T-helper 1 cell treated with Interleukin-12 subunit alpha and Interleukin-12 subunit beta and Interleukin-4 antibody, amounts not matched to agents 30 ng/mL and 1 ng/mL, for 36 hours (primary cell): ENCODE data around the gene CRAT. TPM values are rescaled to one million over a fixed set of nuclear protein-coding genes. Genes with fewer than 3 reads are reported as not detected.

Source experiments
- intact Hi-C: fragments of 100-400 bp; cut with micrococcal nuclease; formaldehyde crosslinking; loops from one replicate; pipeline ENCODE4 v1.15.1; 2024
- total RNA-seq: library from RNA; stranded (reverse); gene quantifications from 2 replicates; pipeline ENCODE4 v1.2.3, GENCODE V29; 2022

CRAT gene
- total RNA-seq: 15.0 and 15.2 TPM in 2 replicates

GRCh38 chr9:129110740-129111527, at the start of gene CRAT, which contains the start of gene PTPA:
Gene CRAT (minus strand): TSS chr9:129110793. CDS start chr9:129110509, 284 bp downstream.
Gene PTPA (plus strand): TSS chr9:129111415. CDS start chr9:129111601, 186 bp downstream.
- intact Hi-C loops: loop anchor here (1.0 to 10.0 kb wide), 16 partner anchors 20 to 908 kb away; partner anchors contain the start of genes ASB6, DNM1, DOLK and DOLPP1

GRCh38 chr9:129156163-129156562, 45.6 kb upstream of the CRAT start:
- intact Hi-C loops: no loop called here

- intact Hi-C loops: no loop called here
Measured at GRCh38 chr9:129154866-129155477, 44.4 kb upstream of the CRAT start.

GRCh38 chr9:129151469-129151868, 40.9 kb upstream of the CRAT start:
- intact Hi-C loops: no loop called here

- intact Hi-C loops: no loop called here
Measured at GRCh38 chr9:129150672-129151211, 40.1 kb upstream of the CRAT start.

- intact Hi-C loops: no loop called here
Measured at GRCh38 chr9:129150122-129150521, 39.5 kb upstream of the CRAT start.

- intact Hi-C loops: no loop called here
Measured at GRCh38 chr9:129149442-129149841, 38.8 kb upstream of the CRAT start.

GRCh38 chr9:129148463-129149204, 38.0 kb upstream of the CRAT start:
- intact Hi-C loops: no loop called here

- intact Hi-C loops: no loop called here
Measured at GRCh38 chr9:129146441-129146941, 35.9 kb upstream of the CRAT start.

GRCh38 chr9:129145841-129146292, 35.3 kb upstream of the CRAT start:
- intact Hi-C loops: no loop called here

GRCh38 chr9:129145316-129145715, 34.7 kb upstream of the CRAT start:
- intact Hi-C loops: no loop called here

- intact Hi-C loops: no loop called here
Measured at GRCh38 chr9:129143031-129143927, 32.7 kb upstream of the CRAT start.

- intact Hi-C loops: no loop called here
Measured at GRCh38 chr9:129142138-129142935, 31.7 kb upstream of the CRAT start.

- intact Hi-C loops: loop anchor here (2.0 kb wide), 5 partner anchors 61 to 649 kb away; no protein-coding TSS in a partner anchor
Measured at GRCh38 chr9:129141066-129142041, 30.8 kb upstream of the CRAT start.

- intact Hi-C loops: loop anchor here (1.0 to 2.0 kb wide), 6 partner anchors 62 to 650 kb away; no protein-coding TSS in a partner anchor
Measured at GRCh38 chr9:129140397-129141065, 29.9 kb upstream of the CRAT start.

GRCh38 chr9:129139993-129140396, 29.4 kb upstream of the CRAT start:
- intact Hi-C loops: loop anchor here (1.0 to 2.0 kb wide), 13 partner anchors 9 to 651 kb away; partner anchors contain the start of gene DOLPP1
